Heart left ventricle (tissue), 16 donors: ENCODE results near the gene UBE2K. TPM values are rescaled to one million over a fixed set of nuclear protein-coding genes. Genes with fewer than 3 reads are reported as not detected.
"Not testable (repeated sequence)": the region's sequence is repeated elsewhere in the genome, so short reads cannot be mapped to it uniquely, and the experiment has no call there.

ENCODE experiments used
- ATAC-seq, 4 donors: fragments of 200-7000 bp; cut with Tn5 transposase; one replicate each; pipeline ENCODE4 v1.9.1; 2020 to 2022; ENCODE audit warnings: moderate library complexity in 4 of 4, mild to moderate bottlenecking in 3 of 4, moderate number of reproducible peaks in 1 of 4
- DNase-seq, 5 donors: peaks; one replicate each; pipeline ENCODE4 v3.0.0-alpha.2; 2020
- H3K27ac ChIP-seq, 12 donors: fragments of 200-600 bp; sonication (generic) in 4 of 12; one replicate each; pipeline versions ENCODE4 v1.5.0 to v1.8.0; 2016 to 2022; ENCODE audit warnings: mild to moderate bottlenecking in 2 of 12
- H3K27me3 ChIP-seq, 9 donors: fragments of 200-600 bp; sonication (generic) in 2 of 9; one replicate each; pipeline versions ENCODE4 v1.5.1 to v1.8.0; 2016 to 2022; ENCODE audit warnings: mild to moderate bottlenecking in 3 of 9
- H3K36me3 ChIP-seq, 9 donors: fragments of 200-600 bp; sonication (generic) in 2 of 9; one replicate each; pipeline versions ENCODE4 v1.5.0 to v1.8.0; 2018 to 2022; ENCODE audit warnings: mild to moderate bottlenecking in 2 of 9
- H3K4me1 ChIP-seq, 12 donors: fragments of 200-600 bp; sonication (generic) in 4 of 12; one replicate each; pipeline versions ENCODE4 v1.5.0 to v1.8.0; 2016 to 2022; ENCODE audit warnings: mild to moderate bottlenecking in 3 of 12
- H3K4me3 ChIP-seq, 12 donors: fragments of 200-600 bp; sonication (generic) in 4 of 12; one replicate each; pipeline versions ENCODE4 v1.5.0 to v1.8.0; 2017 to 2022; ENCODE audit warnings: mild to moderate bottlenecking in 9 of 12, moderate library complexity in 4 of 12
- H3K9me3 ChIP-seq, 12 donors: fragments of 200-600 bp; sonication (generic) in 4 of 12; one replicate each; pipeline versions ENCODE4 v1.5.0 to v1.8.0; 2016 to 2022; ENCODE audit warnings: mild to moderate bottlenecking in 1 of 12
- POLR2A ChIP-seq, 2 donors: fragments of 450-650 bp; IDR thresholded peaks; one replicate each; pipeline ENCODE4 v1.6.1; 2017; ENCODE audit warnings: antibody characterized with exemption in 2 of 2, mild to moderate bottlenecking in 2 of 2, moderate library complexity in 2 of 2
- WGBS, 4 donors: extraction: QIAGEN DNeasy Blood & Tissue Kit in 2 of 4; methylation state at CpG; one replicate each; pipeline versions ENCODE4 v1.1.5 to v1.1.7; 2013 to 2018; 5-methylcytosine and 5-hydroxymethylcytosine counted together
- intact Hi-C, 10 donors: fragments of 100-400 bp; cut with DNase I; formaldehyde crosslinking; loops; one replicate each; pipeline versions ENCODE4 v1.11.1 to v1.14.2; 2022
- polyA plus RNA-seq, 2 donors: library from polyadenylated mRNA; stranded (reverse); fragments of 200-250 nt; gene quantifications; one replicate each; pipeline ENCODE4 v1.2.3, GENCODE V29; 2013
- total RNA-seq, 9 donors: library from RNA; depleted of rRNA in 2 of 9; stranded (reverse); fragments of >200 nt in 2 of 9; fragmentation: NEBNext Ultra II Directional in 3 of 9; extraction: Animal tissue kit (Norgen Biotek cat#: 25700) in 3 of 9; gene quantifications; one replicate each; pipeline versions ENCODE4 v1.1.0 to v1.2.4, GENCODE V29; 2016 to 2023
- TF ChIP-seq, protein P1 (sequence below), 12 donors: fragments of 200-600 bp; sonication (generic) in 4 of 12; IDR thresholded peaks; one replicate each; pipeline versions ENCODE4 v1.5.0 to v1.8.0; 2018 to 2022; ENCODE audit warnings: antibody characterized with exemption in 12 of 12, mild to moderate bottlenecking in 5 of 12
- donor health status: ischemic (EF 13 %, LVEDD 7.1; RV severe dilation, severe dysfunction).
- donor health status: healthy with polysubstance abuse.
- donor health status: DM: no; HTN: yes; CAD: no.
- donor health status: DM: no; HTN: no; CAD: no.
- donor health status: ischemic (EF 25% LVEDD 6.9; RV normal size, moderate dysfunction).
- donor health status: ischemic (EF 25% LVEDD 5.7; RV mildly dilated, moderate dysfunction).
- donor health status: healthy.
- donor health status: DM: yes; HTN: yes; CAD: no.
- donor health status: ischemic (EF 35%, LVEDD 5.7; RV mildly dilated, moderate dysfunction).
- donor health status: nonischemic (EF 11% LVEDD 7.7; RV severe dilation, severe dysfunction).
- donor health status: DM: yes; HTN: yes; CAD: no.
- donor health status: PGD.
- donor health status: ischemic (EF 29% LVEDD 5.4; RV normal size, mild dysfunction).
- donor health status: nonischemic (EF 23%, LVEDD 6.1; RV moderate dilation, normal function).

The UBE2K gene
- total and polyA plus RNA-seq, 11 donors = 17.9 to 66.9 (median 52.5) TPM

DNA sequence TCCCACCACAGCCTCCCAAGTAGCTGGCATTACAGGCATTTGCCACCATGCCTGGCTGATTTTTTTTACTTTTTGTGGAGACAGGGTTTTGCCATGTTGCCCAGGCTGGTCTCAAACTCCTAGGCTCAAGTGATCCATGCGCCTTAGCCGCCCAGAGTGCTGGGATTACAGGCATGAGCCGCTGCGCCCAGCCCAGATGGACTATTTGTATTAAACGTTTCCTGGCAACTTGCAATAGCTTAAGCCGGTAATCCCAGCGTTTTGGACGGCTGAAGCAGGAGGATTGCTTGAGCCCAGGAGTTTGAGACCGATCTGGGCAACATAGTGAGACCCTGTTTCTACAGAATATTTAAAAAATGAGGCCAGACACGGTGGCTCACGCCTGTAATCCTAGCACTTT lies 18.4 kb downstream of the UBE2K start:
- H3K4me3 ChIP-seq = no peak overlapping the region
- no peaks in the 10 kb centered on the region for H3K27me3 ChIP-seq
- H3K27ac ChIP-seq = no peak overlapping the region
- H3K4me1 ChIP-seq = peaks cover 0 to 65% (median 23%) of the 10 kb centered on the region in 12 donors
- peaks cover 0 to 6% (median 0%) of the 10 kb centered on the region in 9 donors for H3K36me3 ChIP-seq
- intact Hi-C loops = no loop called here
- WGBS, 4 donors = 91 to 94% (median 93%) methylated on average over 11 of the region's 11 CpGs
- H3K9me3 ChIP-seq = no peaks in the 10 kb centered on the region
- ATAC-seq (no peak), DNase-seq (no peak)
- TF ChIP-seq, protein P1, sequence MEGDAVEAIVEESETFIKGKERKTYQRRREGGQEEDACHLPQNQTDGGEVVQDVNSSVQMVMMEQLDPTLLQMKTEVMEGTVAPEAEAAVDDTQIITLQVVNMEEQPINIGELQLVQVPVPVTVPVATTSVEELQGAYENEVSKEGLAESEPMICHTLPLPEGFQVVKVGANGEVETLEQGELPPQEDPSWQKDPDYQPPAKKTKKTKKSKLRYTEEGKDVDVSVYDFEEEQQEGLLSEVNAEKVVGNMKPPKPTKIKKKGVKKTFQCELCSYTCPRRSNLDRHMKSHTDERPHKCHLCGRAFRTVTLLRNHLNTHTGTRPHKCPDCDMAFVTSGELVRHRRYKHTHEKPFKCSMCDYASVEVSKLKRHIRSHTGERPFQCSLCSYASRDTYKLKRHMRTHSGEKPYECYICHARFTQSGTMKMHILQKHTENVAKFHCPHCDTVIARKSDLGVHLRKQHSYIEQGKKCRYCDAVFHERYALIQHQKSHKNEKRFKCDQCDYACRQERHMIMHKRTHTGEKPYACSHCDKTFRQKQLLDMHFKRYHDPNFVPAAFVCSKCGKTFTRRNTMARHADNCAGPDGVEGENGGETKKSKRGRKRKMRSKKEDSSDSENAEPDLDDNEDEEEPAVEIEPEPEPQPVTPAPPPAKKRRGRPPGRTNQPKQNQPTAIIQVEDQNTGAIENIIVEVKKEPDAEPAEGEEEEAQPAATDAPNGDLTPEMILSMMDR (IDR thresholded peaks at IDR 0.05) = no peak
- no peak for TF ChIP-seq POLR2A (IDR thresholded peaks at IDR 0.05)

DNA sequence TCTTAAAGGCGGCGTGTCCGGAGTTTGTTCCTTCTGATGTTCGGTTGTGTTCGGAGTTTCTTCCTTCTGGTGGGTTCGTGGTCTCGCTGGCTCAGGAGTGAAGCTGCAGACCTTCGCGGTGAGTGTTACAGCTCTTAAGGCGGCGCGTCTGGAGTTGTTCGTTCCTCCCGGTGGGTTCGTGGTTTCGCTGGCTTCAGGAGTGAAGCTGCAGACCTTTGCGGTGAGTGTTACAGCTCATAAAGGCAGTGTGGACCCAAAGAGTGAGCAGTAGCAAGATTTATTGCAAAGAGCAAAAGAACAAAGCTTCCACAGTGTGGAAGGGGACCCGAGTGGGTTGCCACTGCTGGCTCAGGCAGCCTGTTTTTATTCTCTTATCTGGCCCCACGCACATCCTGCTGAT lies 19.8 kb downstream of the UBE2K start:
- intact Hi-C loops, DNase-seq, ATAC-seq, H3K36me3 ChIP-seq, H3K9me3 ChIP-seq, H3K4me3 ChIP-seq, H3K27ac ChIP-seq, H3K27me3 ChIP-seq: not testable (repeated sequence)
- H3K4me1 ChIP-seq = peaks cover 0 to 54% (median 23%) of the 10 kb centered on the region in 12 donors
- WGBS, 4 donors = 80 to 96% (median 88%) methylated on average over 18 to 19 of the region's 19 CpGs

DNA sequence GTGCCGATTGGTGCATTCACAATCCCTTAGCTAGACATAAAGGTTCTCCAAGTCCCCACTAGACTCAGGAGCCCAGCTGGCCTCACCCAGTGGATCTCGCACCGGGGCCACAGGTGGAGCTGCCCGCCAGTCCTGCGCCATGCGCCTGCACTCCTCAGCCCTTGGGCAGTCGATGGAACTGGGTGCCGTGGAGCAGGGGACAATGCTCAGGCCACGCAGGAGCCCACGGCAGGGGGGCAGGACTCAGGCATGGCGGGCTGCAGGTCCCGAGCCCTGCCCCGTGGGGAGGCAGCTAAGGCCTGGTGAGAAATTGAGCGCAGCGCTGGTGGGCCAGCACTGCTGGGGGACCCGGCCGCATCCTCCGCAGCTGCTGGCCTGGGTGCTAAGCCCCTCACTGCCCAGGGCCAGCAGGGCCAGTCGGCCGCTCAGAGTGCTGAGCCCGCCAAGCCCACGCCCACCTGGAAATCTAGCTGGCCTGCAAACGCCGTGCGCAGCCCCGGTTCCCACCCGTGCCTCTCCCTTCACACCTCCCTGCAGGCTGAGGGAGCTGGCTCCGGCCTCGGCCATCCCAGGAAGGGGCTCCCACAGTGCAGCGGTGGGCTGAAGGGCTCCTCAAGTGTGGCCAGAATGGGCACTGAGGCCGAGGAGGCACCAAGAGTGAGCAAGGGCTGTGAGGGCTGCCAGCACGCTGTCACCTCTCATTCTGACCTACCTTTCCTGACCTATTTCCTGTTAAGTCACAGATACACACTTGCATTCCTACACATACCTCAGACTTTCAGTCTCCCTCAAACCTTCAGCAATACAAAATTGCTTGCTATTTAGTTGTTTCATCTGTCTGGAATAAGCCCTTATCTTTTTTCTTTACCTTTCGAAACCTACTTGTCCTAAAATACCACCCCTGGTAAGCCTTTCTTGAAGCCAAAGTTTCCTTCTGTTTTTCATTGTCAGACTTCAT lies 20.7 kb downstream of the UBE2K start:
- H3K9me3 ChIP-seq = no peaks in the 10 kb centered on the region
- WGBS, 4 donors = 89 to 94% (median 93%) methylated on average over 18 to 33 of the region's 33 CpGs
- H3K27ac ChIP-seq = no peak overlapping the region
- H3K36me3 ChIP-seq = peaks cover 0 to 6% (median 0%) of the 10 kb centered on the region in 9 donors
- no peak overlapping the region for H3K4me3 ChIP-seq
- DNase-seq (no peak), ATAC-seq (peak in 1 of 4 donors; percentile 18)
- H3K4me1 ChIP-seq = peaks cover 0 to 45% (median 19%) of the 10 kb centered on the region in 12 donors
- H3K27me3 ChIP-seq = no peaks in the 10 kb centered on the region
- intact Hi-C loops = no loop called here
- TF ChIP-seq, protein P1 (IDR thresholded peaks at IDR 0.05) = no peak
- TF ChIP-seq POLR2A (IDR thresholded peaks at IDR 0.05) = no peak

DNA sequence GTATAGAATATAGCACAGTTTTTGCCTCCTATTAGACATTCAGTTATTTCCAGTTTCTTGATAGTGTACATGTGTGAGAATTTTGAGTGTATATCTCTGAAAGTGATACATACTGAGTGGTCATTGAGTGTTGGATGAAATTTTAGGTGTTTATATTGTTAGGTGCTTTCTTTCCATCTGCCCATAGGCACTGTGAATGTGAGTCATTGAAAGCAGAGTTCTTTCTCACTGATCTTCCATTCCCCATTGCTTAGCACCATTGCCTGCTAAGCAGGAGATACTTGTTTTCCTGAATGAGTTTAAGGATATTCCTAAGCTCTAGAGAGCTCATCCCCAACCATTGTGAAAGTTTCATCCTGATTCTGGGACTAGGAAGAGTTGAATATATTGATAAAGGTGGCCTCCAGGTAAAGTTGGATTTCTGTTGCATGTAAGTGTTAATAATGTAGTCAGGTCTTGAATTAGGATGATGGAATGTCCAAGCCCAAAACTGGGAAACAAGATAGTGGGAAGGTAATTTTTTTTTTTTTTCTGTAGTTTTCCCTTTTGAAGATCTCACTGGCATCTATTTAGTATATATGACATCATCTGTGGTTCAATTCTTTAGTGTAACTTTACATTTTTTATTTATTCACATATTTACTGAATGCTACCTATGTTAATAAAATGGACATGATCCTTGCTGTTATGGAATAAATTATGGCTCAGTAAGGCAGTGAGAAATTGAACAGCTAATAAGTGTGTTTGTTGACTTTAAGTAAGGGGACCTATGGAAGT lies 22.1 kb downstream of the UBE2K start:
- intact Hi-C loops = no loop called here
- DNase-seq (no peak), ATAC-seq (no peak)
- H3K27me3 ChIP-seq = no peaks in the 10 kb centered on the region
- H3K27ac ChIP-seq = no peak overlapping the region
- peaks cover 0 to 43% (median 14%) of the 10 kb centered on the region in 12 donors for H3K4me1 ChIP-seq
- no peak overlapping the region for H3K4me3 ChIP-seq
- H3K36me3 ChIP-seq = peaks cover 0 to 6% (median 0%) of the 10 kb centered on the region in 9 donors
- TF ChIP-seq POLR2A (IDR thresholded peaks at IDR 0.05) = no peak
- TF ChIP-seq, protein P1 (IDR thresholded peaks at IDR 0.05) = no peak
- H3K9me3 ChIP-seq = no peaks in the 10 kb centered on the region

- H3K4me1 ChIP-seq = peaks cover 0 to 40% (median 13%) of the 10 kb centered on the region in 12 donors
- H3K27ac ChIP-seq, H3K4me3 ChIP-seq, H3K9me3 ChIP-seq, intact Hi-C loops, H3K36me3 ChIP-seq, H3K27me3 ChIP-seq, ATAC-seq, DNase-seq: not testable (repeated sequence)
- WGBS, 4 donors = 88 to 96% (median 96%) methylated on average over 6 of the region's 6 CpGs
Measured at GRCh38 chr4:39721273-39721672, 23.3 kb downstream of the UBE2K start.
